Amniotic stem cell (primary cell): Measurements from ENCODE around the gene HELZ.
"Not testable (repeated sequence)": the region's sequence is repeated elsewhere in the genome, so short reads cannot be mapped to it uniquely, and the experiment has no call there.

Source experiments
- DNase-seq: peaks from one replicate; lab custom pipeline; 2025; lab: John Stamatoyannopoulos, UW

HELZ gene

DNA sequence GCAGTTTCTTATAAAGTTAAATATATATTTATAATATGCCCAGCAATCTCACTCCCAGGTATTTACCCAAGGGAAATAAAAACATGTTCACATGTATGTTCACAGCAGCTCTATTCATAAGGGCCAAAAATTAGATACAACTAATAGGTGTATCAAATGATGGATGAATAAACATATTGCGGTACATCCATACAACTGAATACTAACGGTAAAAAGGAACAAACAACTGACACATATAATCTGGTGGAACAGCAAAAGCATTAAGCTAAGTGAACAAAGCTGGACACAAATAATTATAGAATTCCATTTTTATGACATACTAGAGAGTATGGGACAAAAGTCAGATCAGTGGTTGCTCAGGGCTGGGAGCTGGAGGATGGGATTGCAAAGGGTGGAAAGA, 125.9 kb downstream of the HELZ start:
- DNase-seq = no peak

GRCh38 chr17:67116045-67116575, 128.9 kb downstream of the HELZ start:
- no peak for DNase-seq

GRCh38 chr17:67115401-67115800, 129.6 kb downstream of the HELZ start:
- no peak for DNase-seq

GRCh38 chr17:67113486-67113885, 131.5 kb downstream of the HELZ start:
- no peak for DNase-seq

GRCh38 chr17:67111808-67112207, 133.2 kb downstream of the HELZ start:
- no peak for DNase-seq

DNA sequence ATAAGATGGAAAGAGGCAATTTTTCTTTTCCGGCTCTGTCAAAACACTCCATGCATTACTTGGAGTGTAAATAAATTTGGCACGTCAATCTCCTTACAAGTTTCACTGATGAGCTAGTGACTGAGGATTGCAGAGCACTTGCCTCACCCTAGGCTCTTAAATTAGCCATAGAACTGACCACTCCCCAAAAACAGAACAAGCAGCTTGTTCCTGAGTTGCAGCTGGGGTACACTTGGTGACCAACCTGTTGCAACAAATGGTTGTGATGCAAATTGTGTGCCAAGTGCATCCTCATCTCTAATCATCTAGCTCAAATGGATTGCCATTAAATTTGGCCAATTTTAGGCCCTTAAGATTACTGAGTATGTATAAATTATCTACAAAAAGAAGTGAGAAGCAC, 133.7 kb downstream of the HELZ start:
- no peak for DNase-seq

DNA sequence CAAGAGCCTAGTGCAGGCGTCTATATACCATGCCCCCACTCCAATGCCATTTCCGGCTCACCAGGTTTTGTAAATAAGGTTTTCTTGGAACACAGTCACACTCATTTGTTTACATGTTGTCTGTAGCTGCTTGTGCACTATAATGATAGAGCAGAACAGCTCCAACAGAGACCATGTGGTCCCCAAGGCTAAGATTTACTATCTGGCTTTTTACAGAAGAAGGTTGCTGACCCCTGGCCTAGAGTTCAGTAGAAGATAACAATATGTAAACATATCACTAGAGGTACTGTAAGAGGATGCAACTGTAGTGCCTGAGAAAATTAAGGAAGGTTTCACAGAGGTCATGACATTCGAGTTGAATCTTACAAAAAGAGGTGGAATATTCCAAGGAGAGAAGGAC, 134.4 kb downstream of the HELZ start:
- DNase-seq = no peak

GRCh38 chr17:67109111-67109510, 135.9 kb downstream of the HELZ start:
- DNase-seq = no peak

DNA sequence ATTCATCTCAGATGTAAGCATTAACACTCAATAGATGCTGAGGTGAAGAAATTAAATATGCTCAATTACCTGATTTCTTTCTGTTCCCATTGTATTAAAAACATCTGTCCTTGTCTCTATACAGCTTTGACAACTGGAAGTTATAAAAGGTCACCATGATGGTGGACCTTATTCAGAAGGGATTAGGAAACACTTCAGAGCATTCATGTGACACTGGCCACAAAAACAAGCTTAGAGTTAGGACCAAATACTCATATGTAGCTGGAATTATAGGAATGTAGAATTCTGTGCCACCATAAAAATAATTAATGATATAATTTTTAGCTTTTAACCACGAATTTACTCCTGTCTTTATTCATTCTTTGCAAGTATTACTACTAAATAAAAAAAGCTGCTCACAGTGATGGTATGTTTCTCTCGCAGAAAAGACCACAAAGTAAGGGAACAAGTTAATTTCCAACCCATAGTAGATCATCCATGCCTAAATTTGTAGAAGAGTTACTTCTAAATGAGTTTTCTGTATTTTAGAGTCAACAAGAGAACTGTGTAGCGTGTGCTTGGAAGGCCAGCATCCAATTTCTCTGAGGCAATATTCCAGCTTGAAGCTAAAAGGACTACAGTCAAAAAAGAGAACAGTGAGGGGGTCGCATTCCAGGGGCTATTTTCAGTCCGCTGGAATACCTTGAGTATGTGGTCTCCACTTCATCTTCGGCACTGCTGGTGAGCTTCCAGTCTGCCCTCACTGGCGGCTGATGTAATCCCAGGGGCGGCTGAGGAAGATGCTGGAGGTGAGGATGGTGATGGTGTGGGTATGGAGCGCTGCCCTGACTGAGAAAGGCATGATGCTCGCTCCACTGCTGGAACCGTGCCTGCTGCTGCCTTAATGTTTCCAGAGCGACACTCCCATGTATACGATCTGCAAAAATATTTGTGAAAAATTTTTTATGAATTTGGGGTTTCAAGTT, 136.9 kb downstream of the HELZ start:
- DNase-seq = no peak

DNA sequence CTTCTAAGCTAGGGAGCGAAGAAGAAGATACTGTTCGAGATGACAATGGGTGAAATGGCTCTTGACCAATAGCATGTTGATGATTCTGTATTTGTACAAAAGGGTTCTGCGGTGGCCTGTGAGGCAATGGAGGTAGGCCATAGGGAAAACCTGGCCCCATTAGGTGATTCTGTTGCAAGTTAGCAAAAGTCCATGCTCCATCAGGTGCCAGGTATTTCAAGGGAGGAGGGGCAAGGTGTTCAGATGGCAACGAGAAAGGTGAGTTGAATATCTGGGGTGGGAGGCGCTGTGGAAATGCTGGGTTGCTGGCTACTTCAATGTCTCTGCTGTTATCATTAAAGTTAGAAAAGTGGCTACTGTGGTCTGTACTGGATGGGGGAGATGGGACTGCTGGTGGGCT, 137.8 kb downstream of the HELZ start:
- DNase-seq = no peak

DNA sequence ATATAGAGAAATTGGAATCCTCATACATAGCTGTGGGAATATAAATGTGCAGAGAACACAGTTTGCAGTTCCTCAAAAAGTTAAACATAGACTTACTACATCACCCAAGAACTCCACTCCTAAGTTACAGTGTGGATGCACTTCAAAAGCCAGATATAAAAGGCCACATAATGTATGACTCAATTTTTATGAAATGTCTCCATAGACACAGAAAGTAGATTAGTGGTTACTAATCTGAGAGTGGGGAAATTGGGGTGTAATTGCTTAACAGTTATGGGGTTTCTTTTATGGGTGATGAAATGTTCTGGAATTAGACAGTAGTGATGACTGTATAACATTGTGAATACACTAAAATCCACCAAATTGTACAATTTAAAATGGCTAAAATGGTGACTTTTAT, 139.8 kb downstream of the HELZ start:
- DNase-seq = no peak

DNA sequence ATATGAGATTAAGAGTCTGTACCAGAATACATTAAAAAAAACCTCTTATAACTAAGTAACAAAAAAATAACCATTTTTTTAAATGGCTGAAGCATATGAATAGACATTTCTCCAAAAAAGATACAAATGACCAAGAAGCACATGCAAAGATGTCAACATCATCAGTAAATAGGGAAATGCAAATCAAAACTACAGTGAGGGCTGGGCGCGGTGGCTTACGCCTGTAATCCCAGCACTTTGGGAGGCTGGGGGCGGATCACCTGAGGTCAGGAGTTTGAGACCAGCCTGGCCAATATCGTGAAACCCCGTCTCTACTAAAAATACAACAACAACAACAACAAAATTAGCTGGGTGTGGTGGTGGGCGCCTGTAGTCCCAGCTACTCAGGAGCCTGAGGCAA, 140.4 kb downstream of the HELZ start:
- DNase-seq = not testable (repeated sequence)

GRCh38 chr17:67098006-67098405, 147.0 kb downstream of the HELZ start:
- DNase-seq = no peak

GRCh38 chr17:67096609-67097008, 148.4 kb downstream of the HELZ start:
- no peak for DNase-seq

- no peak for DNase-seq
These were observed 149.2 kb downstream of the HELZ start for GRCh38 chr17:67095803-67096202.

DNA sequence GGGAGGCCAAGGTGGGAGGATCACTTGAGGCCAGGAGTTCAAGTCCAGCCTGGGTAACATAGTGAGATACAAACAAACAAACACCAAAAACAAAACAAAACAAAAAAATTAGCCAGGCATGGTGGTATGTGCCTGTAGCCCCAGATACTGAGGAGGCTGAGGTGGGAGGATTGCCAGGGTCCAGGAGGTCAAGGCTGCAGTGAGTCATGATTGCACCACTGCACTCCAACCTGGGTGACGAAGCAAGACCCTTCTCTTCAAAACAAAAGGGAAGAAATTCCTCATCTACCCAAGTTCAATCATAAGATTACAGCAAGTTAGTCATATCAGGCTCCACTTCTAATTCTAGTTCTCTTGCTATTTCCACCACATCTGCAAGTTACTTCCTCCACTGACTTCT, 149.7 kb downstream of the HELZ start:
- not testable (repeated sequence) for DNase-seq

GRCh38 chr17:67093348-67093747, 151.6 kb downstream of the HELZ start:
- DNase-seq = no peak

- not testable (repeated sequence) for DNase-seq
These were observed 152.3 kb downstream of the HELZ start for GRCh38 chr17:67092710-67093109.

- DNase-seq = no peak
These were observed 152.7 kb downstream of the HELZ start for GRCh38 chr17:67092291-67092690.

DNA sequence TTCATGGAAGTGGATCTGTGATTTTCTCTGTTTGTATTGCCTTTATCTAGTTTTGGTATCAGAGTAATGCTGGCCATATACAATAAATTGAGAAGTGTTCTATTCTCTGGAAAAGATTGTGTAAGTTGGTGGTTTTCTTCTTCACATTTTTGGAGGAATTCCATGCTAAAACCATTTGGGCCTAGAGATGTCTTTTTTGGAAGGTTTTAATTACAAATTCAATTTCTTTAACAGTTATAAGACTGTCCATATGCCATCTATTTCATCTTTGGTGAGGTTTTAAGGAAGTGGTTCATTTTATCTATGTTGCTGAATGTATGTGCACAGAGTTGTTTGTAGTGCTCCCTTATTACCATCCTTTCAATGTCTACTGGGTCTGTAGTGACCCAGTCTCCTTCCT, 154.7 kb downstream of the HELZ start:
- no peak for DNase-seq

DNA sequence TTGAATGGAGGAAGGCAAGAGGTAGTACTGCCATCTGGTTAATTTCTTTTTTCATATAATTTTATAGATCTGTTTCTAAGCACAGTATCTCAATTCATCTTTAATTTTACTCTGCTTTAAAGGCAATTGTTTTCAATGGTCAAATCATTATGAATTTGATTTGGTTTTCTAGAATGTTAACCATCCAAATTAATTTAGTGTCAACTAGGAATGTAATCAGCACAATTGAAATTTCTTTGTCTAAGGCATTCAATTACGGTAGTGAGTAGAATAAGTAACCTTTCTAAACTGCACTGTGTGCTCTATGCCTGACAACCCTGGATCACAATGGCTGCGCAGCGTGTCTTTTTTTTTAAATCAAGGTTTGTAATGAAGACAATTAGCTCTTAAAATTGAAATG, 156.4 kb downstream of the HELZ start:
- DNase-seq = no peak

GRCh38 chr17:67085406-67085805, 159.6 kb downstream of the HELZ start:
- DNase-seq = no peak

DNA sequence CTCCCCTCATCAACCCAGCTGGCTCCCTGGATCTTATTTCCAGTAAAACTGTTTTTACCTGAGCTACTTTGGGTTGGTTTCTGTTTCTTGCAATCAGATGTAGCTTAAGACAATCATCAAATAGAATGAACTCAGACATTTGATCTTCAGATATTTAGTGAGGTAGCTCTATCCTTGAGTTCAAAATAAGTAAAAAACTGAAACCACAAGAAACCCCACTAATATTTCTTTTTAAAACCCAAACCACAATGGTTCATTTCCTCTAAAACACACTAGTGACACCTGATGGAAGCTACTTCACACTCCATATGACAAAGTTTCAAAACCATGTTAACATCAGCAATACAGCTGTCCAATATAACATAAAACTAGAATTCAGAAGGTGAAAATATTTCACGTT, 162.9 kb downstream of the HELZ start:
- DNase-seq = no peak

DNA sequence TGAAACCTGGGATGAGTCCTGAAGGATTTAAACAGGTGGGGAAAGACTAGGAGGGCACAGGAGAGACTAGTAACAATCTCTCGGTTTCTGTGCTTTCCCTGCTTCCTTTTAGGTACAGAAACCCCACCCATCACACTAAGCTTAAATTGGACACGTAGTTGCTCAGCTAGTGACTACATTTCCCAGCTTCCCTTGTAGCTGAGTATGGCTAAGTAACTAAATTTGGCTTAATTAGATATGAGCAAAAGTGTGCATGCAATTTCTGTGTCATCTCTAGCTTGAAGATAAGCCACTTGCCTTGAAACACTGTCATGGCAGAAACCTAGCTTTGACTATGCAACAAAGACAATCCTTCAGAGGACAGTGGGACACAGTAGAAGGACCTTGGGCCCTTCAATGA, 164.2 kb downstream of the HELZ start:
- DNase-seq = no peak
